K562 (cell line): ENCODE measurements around the gene STK11. TPM values are rescaled to one million over a fixed set of nuclear protein-coding genes. Genes with fewer than 3 reads are reported as not detected.
A peak's percentile ranks its signal among the peaks of the same experiment; 100 is the strongest.

Source experiments
- CEBPB ChIP-seq: fragments of 450-650 bp; IDR thresholded peaks from 2 replicates; pipeline ENCODE4 v1.6.1; 2016; ENCODE audit warnings: missing genetic modification characterization, missing compliant biosample characterization
- DNMT1 ChIP-seq: fragments of 450-650 bp; IDR thresholded peaks from 2 replicates; pipeline ENCODE4 v1.6.1; 2016; ENCODE audit warnings: antibody characterized with exemption, mild to moderate bottlenecking
- ELF1 ChIP-seq: fragments of 200-800 bp; sonication (Bioruptor generic); IDR thresholded peaks from 2 replicates; pipeline ENCODE4 v1.6.1; 2016; ENCODE audit warnings: missing genetic modification characterization, missing compliant biosample characterization
- FIP1L1 ChIP-seq: fragments of 200-400 bp; formaldehyde crosslinking; IDR thresholded peaks from 2 replicates; pipeline ENCODE4 v1.6.1; 2018; ENCODE audit warnings: mild to moderate bottlenecking, low read depth, low read length; ENCODE audit not compliant: poor library complexity, severe bottlenecking
- HCFC1 ChIP-seq: IDR thresholded peaks from 2 replicates; pipeline ENCODE4 v1.6.1; 2012; ENCODE audit warnings: low read depth, low read length, improper control_type of control experiment
- HDAC2 ChIP-seq: fragments of 450-650 bp; IDR thresholded peaks from 2 replicates; pipeline ENCODE4 v1.6.1; 2016; ENCODE audit warnings: mild to moderate bottlenecking
- MCM3 ChIP-seq: fragments of 450-650 bp; IDR thresholded peaks from 2 replicates; pipeline ENCODE4 v1.6.1; 2016
- MECOM ChIP-seq: fragments of 250-450 bp; sonication (Bioruptor Pico); IDR thresholded peaks from 2 replicates; pipeline ENCODE4 v1.8.0; 2022; ENCODE audit warnings: inconsistent platforms
- MYC ChIP-seq, 2 experiments: fragments of 250-450 bp in 1 of 2; sonication (Bioruptor Pico) in 1 of 2; IDR thresholded peaks; 2 replicates each; pipeline versions ENCODE4 v1.5.1 to v1.6.1; 2012 to 2021; ENCODE audit warnings: low read depth in 2 of 2, borderline replicate concordance in 1 of 2, improper control_type of control experiment in 1 of 2, low read length in 1 of 2, mild to moderate bottlenecking in 1 of 2, moderate library complexity in 1 of 2
- RFX1 ChIP-seq: fragments of 450-650 bp; IDR thresholded peaks from 2 replicates; pipeline ENCODE4 v1.6.1; 2016; ENCODE audit warnings: mild to moderate bottlenecking, moderate library complexity
- SETDB1 ChIP-seq: IDR thresholded peaks from one replicate; pipeline ENCODE4 v1.6.1; 2012; ENCODE audit warnings: low read length, control low read depth, inconsistent platforms
- TRIM24 ChIP-seq, 2 experiments: fragments of 450-650 bp; IDR thresholded peaks; 2 replicates each; pipeline ENCODE4 v1.6.1; 2016
- ZC3H11A ChIP-seq: IDR thresholded peaks from 2 replicates; pipeline ENCODE4 v1.6.1; 2012; ENCODE audit warnings: low read depth, low read length, improper control_type of control experiment
- polyA plus RNA-seq, 8 experiments: library from polyadenylated mRNA; depleted of rRNA in 4 of 8; stranded (reverse) in 5 of 8; unstranded in 3 of 8; fragments of >200 nt; fragmentation: Nextera tagmentation in 2 of 8; fragmentation: Illumina TruSeq in 1 of 8; extraction: Ambion mirVana in 2 of 8; extraction: Trizol in 1 of 8; gene quantifications; 2 replicates each; pipeline versions ENCODE4 v1.2.1 to v1.2.3, GENCODE V29; 2011 to 2014; ENCODE audit warnings: inconsistent platforms in 1 of 8, missing spikeins in 1 of 8
- total RNA-seq, 7 experiments: library from RNA; depleted of rRNA in 6 of 7; stranded (reverse); fragments of >200 nt in 6 of 7; fragmentation: Illumina TruSeq in 2 of 7; extraction: Trizol in 2 of 7; gene quantifications; 2 replicates each; pipeline versions ENCODE4 v1.2.1 to v1.2.3, GENCODE V29; 2011 to 2021; ENCODE audit warnings: low replicate concordance in 1 of 7
- TF ChIP-seq, protein P1 (sequence below): IDR thresholded peaks from 2 replicates; pipeline ENCODE4 v1.6.1; 2012; ENCODE audit warnings: low read depth, low read length, improper control_type of control experiment, borderline replicate concordance
- TF ChIP-seq, protein P2 (sequence below): fragments of 450-650 bp; conservative IDR thresholded peaks from 2 replicates; pipeline ENCODE4 v1.6.1; 2016; ENCODE audit warnings: missing genetic modification characterization, low read depth, mild to moderate bottlenecking, control low read depth, missing compliant biosample characterization
- TF ChIP-seq, protein P3 (sequence below): fragments of 250-450 bp; sonication (Bioruptor Pico); IDR thresholded peaks from 2 replicates; pipeline ENCODE4 v1.8.0; 2022; ENCODE audit warnings: moderate library complexity, mild to moderate bottlenecking, inconsistent platforms
- TF ChIP-seq, protein P4 (sequence below), 2 experiments: fragments of 150-350 bp in 1 of 2; IDR thresholded peaks; 2 replicates each; pipeline ENCODE4 v1.6.1; 2012 to 2016; ENCODE audit warnings: low read depth in 2 of 2, low read length in 2 of 2, mild to moderate bottlenecking in 1 of 2, moderate library complexity in 1 of 2

The STK11 gene
- total and polyA plus RNA-seq, 9 of the 15 experiments (the other 6 are each of a cell fraction or from before 2014, with no cell fraction given) = 0.15 to 96.5 (median 31.7) TPM

DNA sequence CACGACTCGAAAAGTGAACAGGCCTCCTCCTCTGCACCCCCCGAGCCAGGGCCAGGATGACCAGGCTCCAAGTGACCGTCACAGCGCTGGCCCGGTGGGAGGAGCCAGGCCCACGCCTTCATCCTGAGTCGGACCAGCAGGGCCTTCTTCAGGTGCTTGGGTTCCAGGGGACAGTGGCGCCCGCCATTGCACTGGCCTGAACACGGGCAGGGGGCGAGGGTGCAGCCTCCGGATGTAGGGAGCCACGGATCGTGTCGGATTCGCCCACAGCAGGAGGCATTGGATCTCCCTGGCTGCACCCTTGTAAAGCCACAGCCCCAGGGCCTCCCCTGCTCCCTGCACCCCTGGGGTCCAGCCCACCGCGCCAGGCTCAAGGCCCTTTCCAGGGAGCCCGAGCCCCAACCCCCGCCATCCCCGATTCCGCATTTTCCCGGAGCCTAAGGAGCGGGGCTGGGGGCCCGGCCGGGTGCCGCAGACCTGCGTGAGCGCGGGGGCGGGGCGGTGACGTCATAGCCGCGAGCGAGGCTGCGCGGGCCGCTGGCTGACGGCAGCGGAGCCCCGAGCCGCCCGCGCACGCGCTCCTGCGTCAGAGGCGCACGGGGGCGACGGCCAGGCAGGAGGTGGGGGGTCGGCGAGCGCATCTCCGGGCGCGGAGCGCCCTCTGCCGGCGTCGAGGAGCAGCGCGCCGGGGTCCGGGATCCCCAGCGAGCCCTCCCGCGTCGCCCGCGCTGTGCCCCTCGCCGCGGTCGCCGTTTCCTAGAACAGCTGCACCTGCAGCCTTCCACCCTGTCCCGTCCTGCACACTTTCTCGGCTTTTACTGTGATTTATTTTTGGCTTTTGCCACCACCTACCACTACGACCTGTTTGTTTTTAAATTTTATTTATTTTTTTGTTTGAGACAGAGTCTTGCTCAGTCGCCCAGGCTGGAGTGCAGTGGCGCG, 34.5 kb downstream of the STK11 start (continued):
- TF ChIP-seq, protein P1, sequence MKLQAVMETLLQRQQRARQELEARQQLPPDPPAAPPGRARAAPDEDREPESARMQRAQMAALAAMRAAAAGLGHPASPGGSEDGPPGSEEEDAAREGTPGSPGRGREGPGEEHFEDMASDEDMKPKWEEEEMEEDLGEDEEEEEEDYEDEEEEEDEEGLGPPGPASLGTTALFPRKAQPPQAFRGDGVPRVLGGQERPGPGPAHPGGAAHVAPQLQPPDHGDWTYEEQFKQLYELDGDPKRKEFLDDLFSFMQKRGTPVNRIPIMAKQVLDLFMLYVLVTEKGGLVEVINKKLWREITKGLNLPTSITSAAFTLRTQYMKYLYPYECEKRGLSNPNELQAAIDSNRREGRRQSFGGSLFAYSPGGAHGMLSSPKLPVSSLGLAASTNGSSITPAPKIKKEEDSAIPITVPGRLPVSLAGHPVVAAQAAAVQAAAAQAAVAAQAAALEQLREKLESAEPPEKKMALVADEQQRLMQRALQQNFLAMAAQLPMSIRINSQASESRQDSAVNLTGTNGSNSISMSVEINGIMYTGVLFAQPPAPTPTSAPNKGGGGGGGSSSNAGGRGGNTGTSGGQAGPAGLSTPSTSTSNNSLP = no peak
- TF ChIP-seq CEBPB (tag) (no peak), HCFC1 (peak; percentile 57), MECOM (CRISPR knock-in tag) (no peak), HDAC2 (no peak; the same call in 1 of the 2 replicates), RFX1 (no peak), MCM3 (no peak), ELF1 (tag) (no peak), TRIM24 (IDR thresholded peaks at IDR 0.05) (no peak), MYC (IDR thresholded peaks at IDR 0.05; ENCODE audit: low read depth, low read length) (peak; percentile 79), MYC (CRISPR knock-in tag; IDR thresholded peaks at IDR 0.05; ENCODE audit: borderline replicate concordance, low read depth) (peak; percentile 86), FIP1L1 (no peak), SETDB1 (no peak), ZC3H11A (peak; percentile 34; the same call in 1 of the 2 replicates), DNMT1 (no peak)
- TF ChIP-seq, protein P2, sequence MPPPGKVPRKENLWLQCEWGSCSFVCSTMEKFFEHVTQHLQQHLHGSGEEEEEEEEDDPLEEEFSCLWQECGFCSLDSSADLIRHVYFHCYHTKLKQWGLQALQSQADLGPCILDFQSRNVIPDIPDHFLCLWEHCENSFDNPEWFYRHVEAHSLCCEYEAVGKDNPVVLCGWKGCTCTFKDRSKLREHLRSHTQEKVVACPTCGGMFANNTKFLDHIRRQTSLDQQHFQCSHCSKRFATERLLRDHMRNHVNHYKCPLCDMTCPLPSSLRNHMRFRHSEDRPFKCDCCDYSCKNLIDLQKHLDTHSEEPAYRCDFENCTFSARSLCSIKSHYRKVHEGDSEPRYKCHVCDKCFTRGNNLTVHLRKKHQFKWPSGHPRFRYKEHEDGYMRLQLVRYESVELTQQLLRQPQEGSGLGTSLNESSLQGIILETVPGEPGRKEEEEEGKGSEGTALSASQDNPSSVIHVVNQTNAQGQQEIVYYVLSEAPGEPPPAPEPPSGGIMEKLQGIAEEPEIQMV (tag) = no peak
- TF ChIP-seq, protein P3, sequence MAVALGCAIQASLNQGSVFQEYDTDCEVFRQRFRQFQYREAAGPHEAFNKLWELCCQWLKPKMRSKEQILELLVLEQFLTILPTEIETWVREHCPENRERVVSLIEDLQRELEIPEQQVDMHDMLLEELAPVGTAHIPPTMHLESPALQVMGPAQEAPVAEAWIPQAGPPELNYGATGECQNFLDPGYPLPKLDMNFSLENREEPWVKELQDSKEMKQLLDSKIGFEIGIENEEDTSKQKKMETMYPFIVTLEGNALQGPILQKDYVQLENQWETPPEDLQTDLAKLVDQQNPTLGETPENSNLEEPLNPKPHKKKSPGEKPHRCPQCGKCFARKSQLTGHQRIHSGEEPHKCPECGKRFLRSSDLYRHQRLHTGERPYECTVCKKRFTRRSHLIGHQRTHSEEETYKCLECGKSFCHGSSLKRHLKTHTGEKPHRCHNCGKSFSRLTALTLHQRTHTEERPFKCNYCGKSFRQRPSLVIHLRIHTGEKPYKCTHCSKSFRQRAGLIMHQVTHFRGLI (CRISPR knock-in tag) = no peak; the same call in 1 of the 2 replicates
- TF ChIP-seq, protein P4, sequence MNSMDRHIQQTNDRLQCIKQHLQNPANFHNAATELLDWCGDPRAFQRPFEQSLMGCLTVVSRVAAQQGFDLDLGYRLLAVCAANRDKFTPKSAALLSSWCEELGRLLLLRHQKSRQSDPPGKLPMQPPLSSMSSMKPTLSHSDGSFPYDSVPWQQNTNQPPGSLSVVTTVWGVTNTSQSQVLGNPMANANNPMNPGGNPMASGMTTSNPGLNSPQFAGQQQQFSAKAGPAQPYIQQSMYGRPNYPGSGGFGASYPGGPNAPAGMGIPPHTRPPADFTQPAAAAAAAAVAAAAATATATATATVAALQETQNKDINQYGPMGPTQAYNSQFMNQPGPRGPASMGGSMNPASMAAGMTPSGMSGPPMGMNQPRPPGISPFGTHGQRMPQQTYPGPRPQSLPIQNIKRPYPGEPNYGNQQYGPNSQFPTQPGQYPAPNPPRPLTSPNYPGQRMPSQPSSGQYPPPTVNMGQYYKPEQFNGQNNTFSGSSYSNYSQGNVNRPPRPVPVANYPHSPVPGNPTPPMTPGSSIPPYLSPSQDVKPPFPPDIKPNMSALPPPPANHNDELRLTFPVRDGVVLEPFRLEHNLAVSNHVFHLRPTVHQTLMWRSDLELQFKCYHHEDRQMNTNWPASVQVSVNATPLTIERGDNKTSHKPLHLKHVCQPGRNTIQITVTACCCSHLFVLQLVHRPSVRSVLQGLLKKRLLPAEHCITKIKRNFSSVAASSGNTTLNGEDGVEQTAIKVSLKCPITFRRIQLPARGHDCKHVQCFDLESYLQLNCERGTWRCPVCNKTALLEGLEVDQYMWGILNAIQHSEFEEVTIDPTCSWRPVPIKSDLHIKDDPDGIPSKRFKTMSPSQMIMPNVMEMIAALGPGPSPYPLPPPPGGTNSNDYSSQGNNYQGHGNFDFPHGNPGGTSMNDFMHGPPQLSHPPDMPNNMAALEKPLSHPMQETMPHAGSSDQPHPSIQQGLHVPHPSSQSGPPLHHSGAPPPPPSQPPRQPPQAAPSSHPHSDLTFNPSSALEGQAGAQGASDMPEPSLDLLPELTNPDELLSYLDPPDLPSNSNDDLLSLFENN (IDR thresholded peaks at IDR 0.05; ENCODE audit: low read depth in 2 of 2, low read length in 2 of 2) = 0 out of 4 replicates have a peak, but pooled peaks of 1 of the 2 experiments have one; percentile 33
